Measurements from ENCODE around the gene RHOV. TPM values are rescaled to one million over a fixed set of nuclear protein-coding genes. Genes with fewer than 3 reads are reported as not detected.

RHOV gene
- total and polyA plus RNA-seq, 2 of the 4 experiments (the other 2 are of a cell fraction) = 0.10 TPM; not detected in 1

GRCh38 chr15:40900256-40901052 lies 26.4 kb upstream of the RHOV start:
- Histone ChIP-seq H2AFZ (replicated peaks; ENCODE audit: low read length, poor library complexity) (peak overlapping the region; percentile 35), H2BK120ac (ENCODE audit: low read depth, low read length) (no peak overlapping the region), H3K36me3 (ENCODE audit: control insufficient read depth, insufficient read depth, low read length) (peaks cover 58% of the 10 kb centered on the region), H2AK5ac (ENCODE audit: low read depth, low read length) (no peak overlapping the region), H3K18ac (ENCODE audit: low read depth, low read length) (no peak overlapping the region), H2BK5ac (ENCODE audit: low read depth, low read length, poor library complexity, severe bottlenecking) (no peak overlapping the region), H3K9ac (ENCODE audit: low read depth, low read length) (no peak overlapping the region), H2BK15ac (ENCODE audit: low read depth, low read length) (no peak overlapping the region), H3K27ac (ENCODE audit: insufficient read depth, low read length) (no peak overlapping the region), H3K9me1 (ENCODE audit: insufficient read depth, low read length) (0 out of 2 replicates have a peak, but pooled peaks cover 3% of the 10 kb centered on the region), H3K4ac (ENCODE audit: low read depth, low read length) (no peak overlapping the region), H3K4me2 (ENCODE audit: low read depth, low read length) (no peak overlapping the region), H3K9me3 (ENCODE audit: control insufficient read depth, insufficient read depth, low read length) (no peaks in the 10 kb centered on the region), H3K79me1 (ENCODE audit: low read depth in 1 of 2, low read length in 2 of 2) (peaks cover 12 to 47% of the 10 kb centered on the region in 2 experiments), H3K23ac (ENCODE audit: low read depth, low read length) (no peak overlapping the region), H4K5ac (ENCODE audit: low read depth, low read length) (no peak overlapping the region), H4K20me1 (ENCODE audit: insufficient read depth, low read length) (peaks cover 37% of the 10 kb centered on the region), H2BK20ac (ENCODE audit: low read depth, low read length) (no peak overlapping the region), H4K8ac (ENCODE audit: low read depth in 2 of 2, low read length in 2 of 2) (no peak overlapping the region), H3K4me3 (ENCODE audit: insufficient read depth, low read depth, low read length) (no peak overlapping the region), H3K56ac (ENCODE audit: extremely low read depth, insufficient read depth, low read length) (no peak overlapping the region), H4K91ac (ENCODE audit: insufficient read depth, low read depth, low read length) (no peak overlapping the region), H3K27me3 (ENCODE audit: control insufficient read depth, insufficient read depth, low read length) (no peaks in the 10 kb centered on the region), H2AK9ac (replicated peaks; ENCODE audit: low read depth, low read length, poor library complexity) (no peak overlapping the region), H3K14ac (replicated peaks; ENCODE audit: low read depth, low read length) (no peak overlapping the region), H3K4me1 (ENCODE audit: control insufficient read depth, insufficient read depth, low read length) (peaks cover 3% of the 10 kb centered on the region; the same call in 1 of the 2 replicates)
- WGBS, 2 experiments (ENCODE audit: extremely low coverage in 2 of 2, insufficient read length in 1 of 2) = 86% methylated on average over 29 of the region's 36 CpGs; no CpG with 5 or more reads in 1 of the 2 experiments
- intact Hi-C loops (cut with micrococcal nuclease) = loop anchor here (10.0 kb wide), 1 partner anchor 214 kb away; the partner anchor contains the start of gene INO80
- in situ Hi-C loops (cut with MboI; ENCODE audit: low sequenced_read_pairs) = loop anchor here (5.0 to 10.0 kb wide), 2 partner anchors 124 to 287 kb away; no protein-coding TSS in a partner anchor
- TF ChIP-seq CHD1 (IDR thresholded peaks at IDR 0.05; ENCODE audit: low read depth, low read length) = no peak
- BruUV-seq (replicated peaks) = no TSS peak
- ATAC-seq (ENCODE audit: low read depth) = no peak
- DNase-seq = no peak
- CTCF ChIA-PET = no interaction called here
- dilution Hi-C loops (cut with HindIII; ENCODE audit: low sequenced_read_pairs, unreplicated experiment) = no loop called here
- POLR2A ChIA-PET (ENCODE audit: unreplicated experiment) = no interaction called here

Measured in IMR-90 (cell line).